ENCODE data around the gene AASDHPPT.

GRCh38 chr11:106131998-106132397 lies 54.5 kb downstream of the AASDHPPT start:
- no peak for TF ChIP-seq EZH2 (IDR thresholded peaks at IDR 0.05; ENCODE audit: borderline replicate concordance, insufficient read depth, low read length, poor library complexity, severe bottlenecking)
- TF ChIP-seq CTCF (IDR thresholded peaks at IDR 0.05; ENCODE audit: poor library complexity, severe bottlenecking) = no peak

Measured in neural cell (in vitro differentiated cells).